ENCODE measurements around the gene COX6A2. TPM values are rescaled to one million over a fixed set of nuclear protein-coding genes. Genes with fewer than 3 reads are reported as not detected.

Gene COX6A2
- polyA plus RNA-seq, 2 of the 4 experiments (the other 2 are of a cell fraction): not detected

GRCh38 chr16:31397701-31398100 lies 30.5 kb downstream of the COX6A2 start:
- FAIRE-seq (no peak), ATAC-seq (peak in 1 of 2 experiments; percentile 26; a peak in 1 of 6 replicates), DNase-seq (ENCODE audit: low read depth in 1 of 2, low spot score in 1 of 2) (no peak)
- CTCF ChIA-PET: no interaction called here
- Histone ChIP-seq H3K4me1 (peaks cover 3% of the 10 kb centered on the region; the same call in 2 of the 3 replicates), H3K9me3 (peaks cover 10% of the 10 kb centered on the region), H3K4me2 (no peak overlapping the region), H3K27ac (no peak overlapping the region), H3K4me3 (no peak overlapping the region)
- TF ChIP-seq POLR2A (IDR thresholded peaks at IDR 0.05; ENCODE audit: low read length) (peak; percentile 22; the same call in 1 of the 2 replicates), MAFK (IDR thresholded peaks at IDR 0.05; ENCODE audit: partially characterized antibody) (no peak)
- POLR2A ChIA-PET: no interaction called here
- WGBS (ENCODE audit: missing lambda C conversion rate): 79% methylated on average over 8 of the region's 9 CpGs

DNA sequence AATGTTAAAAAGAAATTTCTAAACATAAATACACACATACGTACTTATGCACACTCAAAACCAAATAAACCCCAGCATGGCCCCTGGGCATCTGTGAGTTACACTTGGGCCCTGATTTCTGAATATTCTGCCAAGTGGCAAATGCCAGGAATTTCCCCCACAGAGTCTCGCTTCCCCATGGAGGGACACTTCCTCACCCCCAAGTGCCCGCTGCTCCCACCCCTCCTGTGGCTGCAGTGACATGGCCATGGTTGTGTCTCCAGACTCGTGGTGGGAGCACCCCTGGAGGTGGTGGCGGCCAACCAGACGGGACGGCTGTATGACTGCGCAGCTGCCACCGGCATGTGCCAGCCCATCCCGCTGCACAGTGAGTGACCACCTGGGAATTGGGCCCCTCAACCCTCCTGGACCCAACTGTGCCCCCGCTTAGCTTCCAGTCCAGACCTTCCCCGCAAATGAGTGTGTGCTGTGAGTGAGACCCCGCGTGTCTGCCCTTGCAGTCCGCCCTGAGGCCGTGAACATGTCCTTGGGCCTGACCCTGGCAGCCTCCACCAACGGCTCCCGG lies 31.0 kb downstream of the COX6A2 start:
- no peaks in the 10 kb centered on the region; the same call in 2 of the 3 replicates for H3K4me1 ChIP-seq
- no peak overlapping the region for H3K27ac ChIP-seq
- CTCF ChIA-PET: no interaction called here
- DNase-seq (ENCODE audit: low read depth in 1 of 2, low spot score in 1 of 2): no peak
- H3K4me3 ChIP-seq: no peak overlapping the region
- POLR2A ChIA-PET: no interaction called here
- 93% methylated on average over 8 of the region's 18 CpGs for WGBS (ENCODE audit: missing lambda C conversion rate)
- no peak; a peak in 1 of 6 replicates for ATAC-seq
- no peak for FAIRE-seq
- TF ChIP-seq JUNB (IDR thresholded peaks at IDR 0.05) (no peak), HOXB13 (CRISPR knock-in tag; IDR thresholded peaks at IDR 0.05; ENCODE audit: low read depth) (no peak), ELK1 (IDR thresholded peaks at IDR 0.05; ENCODE audit: low read depth, low read length) (no peak), NR3C1 (IDR thresholded peaks at IDR 0.05) (no peak), BHLHE40 (IDR thresholded peaks at IDR 0.05; ENCODE audit: low read depth, low read length) (no peak), ESRRA (IDR thresholded peaks at IDR 0.05; ENCODE audit: borderline replicate concordance, low read length) (no peak), POLR2AphosphoS2 (conservative IDR thresholded peaks at IDR 0.05; ENCODE audit: low read length) (no peak), MAX (IDR thresholded peaks at IDR 0.05) (no peak), JUN (IDR thresholded peaks at IDR 0.05) (no peak), RARB (CRISPR knock-in tag; IDR thresholded peaks at IDR 0.05) (no peak), CBX2 (IDR thresholded peaks at IDR 0.05; ENCODE audit: borderline replicate concordance, low read depth) (no peak), MAFK (IDR thresholded peaks at IDR 0.05; ENCODE audit: partially characterized antibody) (no peak), FOSL2 (IDR thresholded peaks at IDR 0.05) (no peak), FOSL2 (CRISPR knock-in tag; IDR thresholded peaks at IDR 0.05) (no peak), EP300 (IDR thresholded peaks at IDR 0.05) (no peak), MYC (IDR thresholded peaks at IDR 0.05; ENCODE audit: borderline replicate concordance, low read length) (no peak), TFCP2L1 (CRISPR knock-in tag; IDR thresholded peaks at IDR 0.05) (no peak), CBX8 (IDR thresholded peaks at IDR 0.05) (no peak), EHF (CRISPR knock-in tag; IDR thresholded peaks at IDR 0.05) (no peak), NFE2L2 (conservative IDR thresholded peaks at IDR 0.05; ENCODE audit: low read length) (no peak), TP53 (CRISPR knock-in tag; IDR thresholded peaks at IDR 0.05) (no peak)
- no peak overlapping the region for H3K4me2 ChIP-seq
- H3K9me3 ChIP-seq: peaks cover 10% of the 10 kb centered on the region

- H3K9me3 ChIP-seq: peaks cover 10% of the 10 kb centered on the region
- ATAC-seq (no peak), DNase-seq (ENCODE audit: low read depth in 1 of 2, low spot score in 1 of 2) (no peak), FAIRE-seq (no peak)
- ChIA-PET POLR2A (no interaction called here), CTCF (interaction anchor here (0.9 to 1.4 kb wide), 2 partner anchors 9 to 13 kb away, joined by 3 to 4 read pairs; no protein-coding TSS in a partner anchor)
- H3K27ac ChIP-seq: no peak overlapping the region
- no peak for TF ChIP-seq EHF (CRISPR knock-in tag; IDR thresholded peaks at IDR 0.05)
- TF ChIP-seq, protein P1, sequence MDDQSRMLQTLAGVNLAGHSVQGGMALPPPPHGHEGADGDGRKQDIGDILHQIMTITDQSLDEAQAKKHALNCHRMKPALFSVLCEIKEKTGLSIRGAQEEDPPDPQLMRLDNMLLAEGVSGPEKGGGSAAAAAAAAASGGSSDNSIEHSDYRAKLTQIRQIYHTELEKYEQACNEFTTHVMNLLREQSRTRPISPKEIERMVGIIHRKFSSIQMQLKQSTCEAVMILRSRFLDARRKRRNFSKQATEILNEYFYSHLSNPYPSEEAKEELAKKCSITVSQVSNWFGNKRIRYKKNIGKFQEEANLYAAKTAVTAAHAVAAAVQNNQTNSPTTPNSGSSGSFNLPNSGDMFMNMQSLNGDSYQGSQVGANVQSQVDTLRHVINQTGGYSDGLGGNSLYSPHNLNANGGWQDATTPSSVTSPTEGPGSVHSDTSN (IDR thresholded peaks at IDR 0.05): 0 out of 2 replicates have a peak, but pooled peaks have one; percentile 25
- WGBS (ENCODE audit: missing lambda C conversion rate): 47% methylated on average over 6 of the region's 6 CpGs
- H3K4me3 ChIP-seq: no peak overlapping the region
- H3K4me1 ChIP-seq: no peaks in the 10 kb centered on the region; the same call in 2 of the 3 replicates
- no peak overlapping the region for H3K4me2 ChIP-seq
Observed at GRCh38 chr16:31395647-31396046, 32.5 kb downstream of the COX6A2 start.
